Glutamatergic neuron (in vitro differentiated cells): ENCODE measurements around the gene PLEKHM3. TPM values are rescaled to one million over a fixed set of nuclear protein-coding genes. Genes with fewer than 3 reads are reported as not detected.

ENCODE experiments used
- DNase-seq: peaks from one replicate; pipeline ENCODE4 v3.0.0; 2022
- H3K27ac Mint-ChIP-seq: one replicate; pipeline ENCODE4 v1.8.0; 2020; ENCODE audit warnings: mild to moderate bottlenecking, mixed read lengths, inconsistent platforms; ENCODE audit not compliant: unreplicated experiment
- H3K27me3 Mint-ChIP-seq: one replicate; pipeline ENCODE4 v1.8.0; 2020; ENCODE audit warnings: mild to moderate bottlenecking, moderate library complexity, mixed read lengths, inconsistent platforms; ENCODE audit not compliant: unreplicated experiment
- H3K36me3 Mint-ChIP-seq: one replicate; pipeline ENCODE4 v1.8.0; 2020; ENCODE audit warnings: mild to moderate bottlenecking, mixed read lengths, inconsistent platforms; ENCODE audit not compliant: unreplicated experiment
- H3K4me1 Mint-ChIP-seq: one replicate; pipeline ENCODE4 v1.8.0; 2020; ENCODE audit warnings: mild to moderate bottlenecking, low read depth, mixed read lengths, inconsistent platforms; ENCODE audit not compliant: unreplicated experiment
- H3K4me3 Mint-ChIP-seq: one replicate; pipeline ENCODE4 v1.8.0; 2020; ENCODE audit warnings: mild to moderate bottlenecking, mixed read lengths, inconsistent platforms; ENCODE audit not compliant: unreplicated experiment
- H3K9me3 Mint-ChIP-seq: one replicate; pipeline ENCODE4 v1.8.0; 2020; ENCODE audit warnings: mild to moderate bottlenecking, moderate library complexity, mixed read lengths, inconsistent platforms; ENCODE audit not compliant: unreplicated experiment
- CTCF ChIP-seq: fragments of 200-600 bp; sonication (generic); IDR thresholded peaks from one replicate; pipeline ENCODE4 v1.5.0; 2021; ENCODE audit not compliant: partially characterized antibody, unreplicated experiment
- total RNA-seq: library from RNA; stranded (reverse); fragmentation: NEBNext Ultra II Directional; extraction: Animal tissue kit (Norgen Biotek cat#: 25700); gene quantifications from one replicate; pipeline ENCODE4 v1.2.1, GENCODE V29; 2021; ENCODE audit not compliant: unreplicated experiment

PLEKHM3 gene
- total RNA-seq, 1 donor from 2014 or later = 19.5 TPM

GRCh38 chr2:207892716-207893402 lies 132.5 kb downstream of the PLEKHM3 start:
- H3K27ac Mint-ChIP-seq = no peak overlapping the region
- no peaks in the 10 kb centered on the region for H3K27me3 Mint-ChIP-seq
- TF ChIP-seq CTCF = no peak
- H3K9me3 Mint-ChIP-seq = no peaks in the 10 kb centered on the region
- peaks cover 8% of the 10 kb centered on the region for H3K4me1 Mint-ChIP-seq
- no peaks in the 10 kb centered on the region for H3K36me3 Mint-ChIP-seq
- H3K4me3 Mint-ChIP-seq = no peak overlapping the region
- DNase-seq = no peak

GRCh38 chr2:207891086-207891844 lies 134.1 kb downstream of the PLEKHM3 start:
- no peak for DNase-seq
- Mint-ChIP-seq H3K36me3 (no peaks in the 10 kb centered on the region), H3K27ac (no peak overlapping the region), H3K27me3 (no peaks in the 10 kb centered on the region), H3K9me3 (no peaks in the 10 kb centered on the region), H3K4me3 (no peak overlapping the region), H3K4me1 (peaks cover 6% of the 10 kb centered on the region)
- no peak for TF ChIP-seq CTCF

GRCh38 chr2:207887500-207887899 lies 137.8 kb downstream of the PLEKHM3 start:
- no peaks in the 10 kb centered on the region for H3K36me3 Mint-ChIP-seq

GRCh38 chr2:207885010-207885409 lies 140.3 kb downstream of the PLEKHM3 start:
- H3K36me3 Mint-ChIP-seq = no peaks in the 10 kb centered on the region
- H3K4me1 Mint-ChIP-seq = peaks cover 8% of the 10 kb centered on the region
- peaks cover 2% of the 10 kb centered on the region for H3K9me3 Mint-ChIP-seq
- TF ChIP-seq CTCF = no peak
- no peaks in the 10 kb centered on the region for H3K27me3 Mint-ChIP-seq
- no peak overlapping the region for H3K27ac Mint-ChIP-seq
- no peak for DNase-seq
- no peak overlapping the region for H3K4me3 Mint-ChIP-seq

More at GRCh38 chr2:207887500-207887899, 137.8 kb downstream of the PLEKHM3 start:
- Mint-ChIP-seq H3K27ac (no peak overlapping the region), H3K4me3 (no peak overlapping the region), H3K27me3 (no peaks in the 10 kb centered on the region), H3K4me1 (peaks cover 8% of the 10 kb centered on the region), H3K9me3 (no peaks in the 10 kb centered on the region)
- no peak for TF ChIP-seq CTCF
- DNase-seq = no peak

GRCh38 chr2:207884127-207884526 lies 141.2 kb downstream of the PLEKHM3 start:
- H3K36me3 Mint-ChIP-seq = no peaks in the 10 kb centered on the region
- H3K4me1 Mint-ChIP-seq = peaks cover 5% of the 10 kb centered on the region
- no peak overlapping the region for H3K4me3 Mint-ChIP-seq
- H3K27ac Mint-ChIP-seq = no peak overlapping the region
- no peak for DNase-seq
- H3K9me3 Mint-ChIP-seq = peaks cover 2% of the 10 kb centered on the region
- no peak for TF ChIP-seq CTCF
- H3K27me3 Mint-ChIP-seq = no peaks in the 10 kb centered on the region
